Germinal center (tissue), 1 donor: ENCODE results near the gene MUC2.

ENCODE experiments used
- DNase-seq: peaks from one replicate; pipeline ENCODE4 v3.0.0; 2012; ENCODE audit warnings: mixed read lengths, low spot score

Gene MUC2

GRCh38 chr11:1121813-1122663, 47.4 kb downstream of the MUC2 start:
- peak; percentile 1 for DNase-seq

GRCh38 chr11:1122664-1123002, 48.0 kb downstream of the MUC2 start:
- peak; percentile 1 for DNase-seq

GRCh38 chr11:1123970-1124369, 49.3 kb downstream of the MUC2 start:
- peak; percentile 2 for DNase-seq
